NCI-H2171 treated with DMSO at 0.1 percent for 48 hours (cell line): ENCODE results near the gene MAPKAP1.
"Not testable (repeated sequence)": the region's sequence is repeated elsewhere in the genome, so short reads cannot be mapped to it uniquely, and the experiment has no call there.

Experiments used
- DNase-seq: peaks from one replicate; lab custom pipeline; 2025; lab: John Stamatoyannopoulos, UW

Gene MAPKAP1

DNA sequence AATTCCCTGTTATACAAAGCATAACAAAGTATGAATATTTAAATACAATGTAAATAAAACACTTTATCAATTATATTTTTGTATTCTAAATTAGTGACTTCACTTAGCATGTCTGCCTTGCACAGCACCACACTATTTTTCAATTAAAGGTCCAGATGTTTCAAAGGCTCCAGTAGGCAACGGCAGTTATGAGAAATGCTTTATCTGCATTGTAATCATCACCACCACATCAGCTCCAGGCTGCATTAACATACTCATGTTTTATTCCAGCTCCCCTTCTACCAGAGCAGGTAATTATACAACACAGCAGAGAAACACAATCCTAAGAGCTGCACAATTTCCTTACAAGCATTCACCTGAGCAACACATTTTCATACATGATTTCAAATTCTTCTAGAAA, 102.8 kb downstream of the MAPKAP1 start:
- DNase-seq, result peak; percentile 4

DNA sequence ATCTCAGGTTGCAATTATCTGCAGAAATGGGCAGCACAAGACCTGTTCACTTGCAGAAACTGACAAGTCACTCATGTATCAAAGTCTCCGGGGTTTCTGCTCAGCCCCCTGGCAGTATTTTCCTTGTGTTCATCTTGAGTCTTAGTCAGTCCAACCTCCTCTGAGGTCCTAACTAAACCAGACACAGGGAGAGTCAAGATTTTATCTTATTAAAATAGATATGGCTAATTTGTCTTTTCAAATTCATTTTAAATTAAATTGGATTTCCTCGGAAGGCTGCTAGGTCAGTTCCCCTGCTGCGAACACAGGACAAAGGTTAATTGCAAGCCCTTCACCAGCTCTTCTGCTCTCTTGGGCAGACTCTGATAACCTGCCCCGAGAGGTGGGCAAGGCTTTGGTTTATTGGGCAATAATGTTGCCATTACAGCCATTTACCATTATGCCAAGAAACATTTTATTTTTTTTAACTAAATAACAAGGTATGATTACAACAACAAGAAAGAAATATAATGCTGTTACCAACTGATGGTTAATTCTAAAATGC, 103.5 kb downstream of the MAPKAP1 start:
- DNase-seq, result no peak

DNA sequence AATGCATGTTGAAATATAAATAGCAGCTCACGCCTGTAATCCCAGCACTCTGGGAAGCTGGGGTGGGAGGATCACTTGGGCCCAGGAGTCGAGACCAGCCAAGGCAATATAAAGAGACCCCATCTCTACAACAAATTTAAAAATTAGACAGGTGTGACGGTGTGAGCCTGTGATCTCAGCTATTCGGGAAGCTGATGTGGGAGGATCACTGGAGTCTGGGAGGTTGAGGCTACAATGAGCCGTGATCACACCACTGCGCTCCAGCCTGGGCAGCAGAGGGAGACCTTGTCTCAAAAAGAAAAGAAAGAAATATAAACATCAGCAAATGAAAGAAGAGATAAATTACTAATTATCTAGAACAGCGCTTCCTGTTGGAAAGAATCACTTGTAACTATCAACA, 105.0 kb downstream of the MAPKAP1 start:
- DNase-seq, result no peak

DNA sequence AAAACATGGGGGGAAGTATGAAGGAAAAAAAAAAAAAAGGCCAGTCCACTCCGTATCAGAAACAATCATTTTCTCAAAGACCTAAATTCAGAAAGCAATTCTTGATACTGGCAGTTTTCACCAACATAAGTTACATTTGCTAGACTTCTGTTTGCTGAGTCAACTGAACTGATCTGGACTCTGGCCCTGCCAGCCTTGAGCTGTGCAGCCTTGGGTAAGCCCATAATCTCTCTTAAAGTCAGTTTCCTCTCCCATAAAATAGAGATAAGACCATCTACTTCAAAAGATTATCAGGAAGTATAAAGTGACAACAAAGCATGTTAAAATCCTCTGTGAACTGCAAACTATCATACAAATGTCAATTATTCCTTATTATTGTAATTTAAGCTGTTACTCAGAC, 106.8 kb downstream of the MAPKAP1 start:
- DNase-seq, result no peak

DNA sequence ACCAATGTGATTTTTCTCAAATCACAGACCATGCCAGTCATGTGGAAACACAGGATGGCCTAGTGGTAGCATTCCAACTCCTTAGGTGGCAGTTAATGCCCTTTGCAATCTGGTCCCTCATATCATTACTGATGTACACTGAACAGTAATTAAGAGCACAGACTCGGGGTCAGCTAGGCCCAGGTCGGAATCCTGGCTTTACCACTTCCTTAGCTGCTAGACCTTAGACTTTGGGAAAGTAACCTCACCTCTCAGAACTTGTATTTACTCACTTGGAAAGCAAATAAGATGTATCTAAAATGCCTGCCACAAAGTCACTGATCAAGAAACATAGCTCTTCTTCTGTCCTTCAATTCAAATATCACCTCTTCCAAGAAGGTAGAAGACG, 112.8 kb downstream of the MAPKAP1 start:
- DNase-seq, result no peak

DNA sequence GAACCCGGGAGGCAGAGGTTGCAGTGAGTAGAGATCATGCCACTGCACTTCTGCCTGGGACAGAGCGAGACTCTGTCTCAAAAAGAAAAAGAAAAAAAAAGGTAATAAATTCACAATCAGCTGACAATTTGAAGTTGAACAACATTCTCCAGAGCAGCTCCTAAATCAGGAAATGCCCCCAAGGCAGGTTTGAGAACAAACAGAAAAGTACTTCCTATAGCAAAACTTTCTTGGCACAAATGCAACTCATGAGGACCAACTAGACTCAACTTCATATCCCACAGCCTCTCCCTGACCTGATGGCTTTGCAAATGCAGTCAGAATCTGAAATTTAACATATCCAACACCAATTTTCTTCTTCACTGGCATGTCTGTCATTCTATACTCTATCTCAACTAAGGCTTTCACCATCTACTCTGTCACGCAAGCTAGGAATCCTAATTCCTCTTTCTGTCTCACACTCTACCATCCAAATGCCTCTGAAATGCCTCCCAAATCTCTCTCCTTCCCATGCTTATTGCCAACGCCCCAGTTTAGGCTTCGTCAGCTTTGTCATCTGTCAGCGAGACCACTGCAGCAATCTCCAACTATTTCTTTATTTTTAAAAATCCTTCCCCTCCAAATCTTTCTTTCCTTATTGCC, 113.3 kb downstream of the MAPKAP1 start:
- no peak for DNase-seq

DNA sequence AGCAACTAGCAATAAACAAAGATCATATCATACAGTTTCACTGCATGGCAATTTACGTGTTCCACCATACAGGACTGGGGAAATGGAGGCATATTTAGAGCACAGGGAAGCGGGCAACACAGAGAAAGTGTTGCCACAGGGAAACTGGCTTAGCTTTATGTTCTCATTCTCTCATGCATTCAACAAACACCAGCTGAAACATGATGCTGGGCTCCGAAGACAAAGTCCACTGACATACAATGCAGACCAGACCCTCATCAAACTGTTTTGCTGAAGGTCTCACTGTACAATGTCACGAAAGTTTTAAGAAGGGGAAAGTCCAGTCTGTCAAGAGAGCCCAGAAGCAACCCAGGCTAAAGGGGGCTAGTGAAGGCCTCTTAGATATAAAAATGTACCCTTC, 115.1 kb downstream of the MAPKAP1 start:
- DNase-seq, result no peak

DNA sequence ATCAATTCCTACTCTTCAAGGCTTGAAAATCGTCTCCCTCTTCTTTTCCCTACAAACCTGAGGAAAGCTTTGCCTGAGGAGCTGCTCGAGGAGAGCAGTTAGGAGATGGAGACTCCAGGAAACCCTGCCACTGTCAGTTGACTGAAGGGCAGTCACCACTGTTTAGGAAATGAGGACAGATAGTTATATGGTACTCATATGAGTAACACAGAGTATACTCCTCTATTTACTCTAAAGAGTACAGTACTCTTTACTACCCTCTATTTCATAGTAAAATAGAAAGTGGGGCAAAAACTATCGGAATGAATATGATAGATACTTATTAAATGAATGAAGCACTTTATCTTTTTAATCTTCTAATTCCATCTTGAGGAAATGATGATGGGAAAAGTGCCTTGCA, 115.8 kb downstream of the MAPKAP1 start:
- DNase-seq, result no peak

DNA sequence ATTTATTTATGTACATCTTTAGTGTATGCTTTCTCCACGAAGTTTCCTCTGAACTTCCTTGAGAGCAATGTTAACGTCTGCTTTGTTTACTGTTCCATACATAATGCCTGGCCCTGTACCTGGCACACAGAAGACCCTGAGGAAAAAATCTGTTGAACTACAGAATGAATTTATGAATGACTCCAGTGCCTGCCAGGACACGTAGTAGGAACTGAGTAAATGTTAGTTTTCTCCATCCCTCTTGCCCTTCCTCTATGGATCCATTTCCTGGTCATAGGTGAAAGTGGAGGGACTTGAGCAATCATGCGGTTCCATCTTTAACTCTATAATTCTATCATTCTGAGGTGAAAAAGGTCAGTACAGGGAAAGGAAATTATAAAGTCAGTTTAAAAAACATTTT, 117.7 kb downstream of the MAPKAP1 start:
- no peak for DNase-seq

DNA sequence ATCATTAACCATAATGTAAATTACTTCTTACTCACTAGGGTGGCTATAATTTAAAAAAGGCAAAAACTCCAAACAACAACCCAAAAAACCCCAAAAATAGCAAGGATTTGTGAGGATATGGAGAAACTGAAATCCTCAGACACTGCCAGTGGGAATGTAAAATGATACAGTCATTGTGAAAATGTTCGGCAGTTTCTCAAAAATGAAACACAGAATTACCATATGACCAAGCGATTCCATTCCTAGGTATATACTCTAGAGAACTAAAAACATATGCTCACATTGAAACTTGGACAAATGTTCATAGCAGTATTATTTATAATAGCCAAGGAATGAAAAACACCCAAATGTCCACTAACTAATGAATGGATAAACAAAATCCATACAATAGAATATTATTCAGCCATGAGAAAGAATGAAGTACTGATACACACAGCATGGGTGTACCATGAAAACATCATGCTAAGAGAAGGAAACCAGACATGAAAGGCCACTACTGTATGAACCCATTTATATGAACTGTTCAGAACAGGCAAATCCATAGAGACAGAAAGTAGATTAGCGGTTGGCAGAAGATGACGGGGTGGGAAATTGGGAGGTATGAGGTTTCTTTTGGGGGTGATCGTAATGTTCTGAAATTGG, 119.1 kb downstream of the MAPKAP1 start:
- no peak for DNase-seq

DNA sequence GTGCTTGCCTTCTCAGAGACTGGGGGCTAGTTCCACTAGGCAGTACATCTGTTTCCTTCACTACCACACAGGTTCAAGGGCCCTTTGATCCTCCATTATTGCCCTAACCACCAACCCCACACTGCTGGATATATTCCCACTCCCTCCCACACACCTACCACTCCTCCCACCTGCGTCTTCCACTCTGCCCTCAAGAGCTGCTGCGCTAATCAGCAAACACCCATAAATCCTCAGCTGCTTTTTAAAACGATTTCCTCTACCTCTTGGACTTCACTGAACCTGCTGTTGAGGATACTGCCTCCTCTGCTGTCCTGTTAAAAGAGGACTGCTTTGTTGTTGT, 120.9 kb downstream of the MAPKAP1 start:
- no peak for DNase-seq

DNA sequence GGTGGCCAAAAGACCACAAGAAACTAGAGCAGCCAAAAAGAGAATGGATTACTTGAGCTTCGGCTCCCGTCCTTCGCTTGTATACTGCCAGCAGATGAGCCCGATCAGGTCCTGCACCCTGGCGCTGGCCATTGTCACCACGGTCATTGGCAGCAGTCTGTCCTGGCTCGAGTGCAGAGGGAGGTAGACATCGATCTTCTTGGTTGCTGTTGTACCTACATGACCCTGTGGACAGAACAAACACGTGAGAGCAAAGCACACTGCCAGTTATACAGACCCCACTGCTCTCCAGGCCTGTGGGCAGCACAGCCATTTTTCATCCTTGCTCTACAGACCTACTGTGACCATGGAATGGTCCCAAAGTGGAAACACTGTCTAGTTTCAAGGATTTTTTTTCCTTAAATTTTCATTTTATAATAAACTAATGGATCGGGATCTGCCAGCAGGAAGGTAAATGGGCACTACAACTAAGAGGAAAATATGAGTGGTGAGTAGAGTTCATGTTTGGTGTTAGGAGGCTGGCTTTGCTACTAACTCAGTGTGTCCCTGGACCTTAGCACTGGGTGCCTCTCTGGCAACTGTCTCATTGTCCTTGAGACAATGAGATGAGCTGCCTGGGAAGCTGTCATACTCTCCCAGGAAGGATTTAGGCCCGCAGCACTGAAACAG, 121.4 kb downstream of the MAPKAP1 start:
- no peak for DNase-seq

DNA sequence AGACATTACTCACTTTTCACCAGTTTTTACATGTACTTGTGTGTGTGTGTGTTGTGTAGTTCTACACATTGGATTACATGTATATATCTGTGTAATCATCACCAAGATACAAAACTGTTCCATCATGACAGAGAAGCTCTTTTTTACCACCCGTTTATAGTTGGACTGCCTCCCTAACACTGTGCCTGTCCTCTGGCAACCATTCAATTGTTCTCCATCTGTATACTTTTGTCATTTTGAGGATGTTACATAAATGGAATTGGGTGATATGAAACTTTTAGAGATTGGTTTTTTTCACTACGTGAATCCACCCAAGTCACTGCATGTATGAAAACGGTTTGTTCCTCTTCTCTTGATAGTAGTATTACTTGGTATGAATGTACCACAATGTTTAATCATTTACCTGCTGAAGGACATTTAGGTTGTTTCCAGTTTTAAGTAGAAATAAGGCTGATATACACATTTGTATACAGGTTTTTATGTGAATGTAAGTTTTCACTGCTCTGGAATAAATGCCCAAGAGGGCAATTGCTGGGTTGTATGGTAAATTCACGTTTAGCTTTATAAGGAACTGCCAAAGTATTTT, 126.2 kb downstream of the MAPKAP1 start:
- DNase-seq, result no peak

DNA sequence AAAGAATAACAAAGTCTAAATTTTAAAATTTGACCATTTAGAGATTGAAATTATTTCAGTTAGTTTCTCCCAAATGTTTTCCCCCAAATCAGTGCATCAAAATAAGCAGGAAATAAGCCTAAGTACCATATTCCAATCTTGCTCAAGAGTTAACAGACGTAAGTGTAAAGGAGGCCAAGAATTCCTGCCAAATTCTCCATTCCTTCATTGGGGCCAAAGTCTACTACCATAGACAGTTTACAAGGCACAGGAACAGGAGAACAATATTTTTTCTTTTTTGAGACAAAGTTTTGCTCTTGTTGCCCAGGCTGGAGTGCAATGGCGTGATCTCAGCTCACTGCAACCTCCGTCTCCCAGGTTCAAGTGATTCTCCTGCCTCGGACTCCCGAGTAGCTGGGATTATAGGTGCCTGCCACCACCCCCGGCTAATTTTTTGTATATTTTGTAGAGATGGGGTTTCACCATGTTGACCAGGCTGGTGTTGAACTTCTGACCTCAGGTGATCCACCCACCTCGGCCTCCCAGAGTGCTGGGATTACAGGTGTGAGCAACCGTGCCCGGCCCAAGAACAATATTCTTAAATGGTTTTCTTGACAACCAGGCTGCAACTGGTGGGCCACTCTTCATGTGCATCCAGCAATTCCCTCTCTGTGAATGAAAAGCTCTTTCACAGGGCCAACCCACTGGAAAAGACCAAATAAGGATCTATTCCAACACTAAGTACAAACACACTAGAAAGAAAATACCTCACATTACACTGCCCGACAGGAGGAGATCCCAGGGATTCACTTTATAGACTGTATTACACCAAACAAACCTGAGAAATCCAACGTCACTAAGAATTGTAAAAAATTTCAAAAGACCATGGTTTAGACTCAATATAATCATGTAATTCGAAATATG, 127.7 kb downstream of the MAPKAP1 start:
- no peak for DNase-seq

DNA sequence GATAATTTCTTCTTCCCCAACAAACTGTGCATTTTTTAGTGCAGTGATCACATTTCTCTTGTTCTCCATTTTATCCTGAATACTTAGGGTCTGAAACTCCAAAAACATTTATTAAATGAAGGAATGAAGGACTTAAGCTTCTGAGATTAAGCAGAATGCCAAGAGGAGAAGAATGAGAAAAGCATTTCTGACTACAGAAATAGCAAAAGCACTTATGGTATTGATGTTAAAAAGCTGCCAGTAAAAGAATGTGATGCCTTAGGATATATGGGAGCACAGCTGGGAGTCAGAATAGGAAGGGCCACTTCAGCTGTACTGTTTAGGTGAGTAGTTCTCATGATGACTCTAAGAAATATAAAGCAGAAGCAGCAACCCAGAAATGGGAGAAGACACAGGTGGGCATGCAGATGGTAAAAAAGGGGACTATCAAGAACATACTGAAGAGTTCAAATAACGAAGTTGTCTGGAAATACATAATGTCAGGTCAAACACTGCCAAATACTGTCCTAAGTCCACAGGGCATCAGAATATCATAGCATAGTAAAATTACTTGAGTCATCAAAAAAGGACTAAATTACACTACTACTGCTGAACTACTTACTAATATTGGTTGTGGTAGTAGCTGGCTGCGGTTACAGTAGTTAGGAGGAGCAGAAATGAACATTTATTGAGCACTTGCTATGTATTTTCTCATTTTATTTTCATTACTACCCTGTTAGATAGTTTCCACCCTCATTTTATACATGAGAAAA, 132.7 kb downstream of the MAPKAP1 start:
- no peak for DNase-seq

DNA sequence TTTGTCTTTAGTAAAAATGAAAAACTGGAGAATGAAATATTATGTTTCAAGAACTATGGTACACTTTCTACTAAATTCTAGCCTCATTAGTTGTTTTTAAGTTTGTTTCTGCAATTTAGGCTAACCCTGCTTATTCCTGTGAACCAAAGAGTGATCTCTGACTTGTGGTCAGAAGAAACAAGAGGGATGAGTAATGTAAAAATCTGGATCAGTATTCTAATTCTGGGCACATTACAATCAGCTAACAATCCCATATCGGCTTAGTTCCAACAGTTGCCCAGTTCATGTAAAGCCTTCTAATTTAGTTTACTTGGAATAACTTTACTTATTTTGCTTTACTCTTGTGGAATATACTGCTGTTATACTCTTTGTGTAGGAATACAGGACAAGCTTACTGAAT, 134.5 kb downstream of the MAPKAP1 start:
- not testable (repeated sequence) for DNase-seq

DNA sequence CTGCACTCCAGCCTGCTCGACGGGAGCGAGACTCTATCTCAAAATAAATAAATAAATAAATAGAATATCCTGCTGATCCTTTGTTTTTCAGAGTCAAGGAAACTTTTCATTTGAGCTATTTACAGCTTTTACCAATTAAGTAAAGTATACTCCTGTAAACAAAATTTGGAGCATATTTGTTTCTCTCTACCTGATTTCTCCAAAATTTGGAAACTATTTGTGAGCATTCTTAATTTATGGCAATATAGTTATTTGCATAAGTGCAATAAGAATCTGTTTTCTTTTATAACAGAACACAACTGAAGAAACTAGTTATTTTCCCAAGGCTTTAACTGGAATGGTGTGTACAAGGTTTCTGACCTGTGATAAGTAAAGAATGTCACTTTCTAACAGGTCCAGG, 135.2 kb downstream of the MAPKAP1 start:
- not testable (repeated sequence) for DNase-seq

DNA sequence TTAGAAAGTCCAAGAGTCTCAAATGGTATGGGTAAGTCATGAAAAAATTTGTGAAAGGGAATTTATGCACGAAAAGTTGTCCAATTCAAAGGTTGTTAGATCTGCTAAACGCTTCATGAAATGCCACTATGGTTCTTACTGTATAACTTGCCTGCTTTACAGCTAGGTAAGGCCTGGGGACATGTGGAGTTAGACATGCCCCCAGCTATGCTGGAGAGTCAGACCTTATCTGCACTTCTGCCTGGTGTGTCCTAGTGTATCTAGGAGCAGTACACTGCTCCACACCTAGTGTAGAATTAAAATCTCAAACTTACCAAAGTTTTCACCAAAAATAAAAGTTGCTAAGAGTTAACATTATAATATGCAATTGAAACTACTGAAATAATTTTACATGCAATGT, 136.8 kb downstream of the MAPKAP1 start:
- DNase-seq, result no peak

DNA sequence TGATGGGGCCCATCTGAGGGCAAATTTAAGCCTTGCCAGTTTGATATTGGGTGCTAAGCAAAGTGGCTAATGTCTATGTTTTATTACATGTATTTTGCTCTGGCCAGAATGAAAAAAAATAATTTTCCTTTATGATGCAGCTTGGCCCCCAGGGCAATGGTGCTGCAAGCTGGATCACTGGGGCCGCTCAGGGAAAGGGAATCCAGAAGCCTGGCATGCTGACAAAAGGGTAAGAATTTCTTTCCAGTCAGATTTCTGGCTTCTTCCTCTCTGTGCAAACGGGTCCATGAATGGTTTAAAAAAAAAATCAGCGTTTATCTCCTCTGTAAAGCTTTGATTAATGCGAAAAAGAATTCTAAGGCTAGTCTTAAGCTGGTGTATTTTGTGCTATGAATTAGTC, 138.4 kb downstream of the MAPKAP1 start:
- no peak for DNase-seq

DNA sequence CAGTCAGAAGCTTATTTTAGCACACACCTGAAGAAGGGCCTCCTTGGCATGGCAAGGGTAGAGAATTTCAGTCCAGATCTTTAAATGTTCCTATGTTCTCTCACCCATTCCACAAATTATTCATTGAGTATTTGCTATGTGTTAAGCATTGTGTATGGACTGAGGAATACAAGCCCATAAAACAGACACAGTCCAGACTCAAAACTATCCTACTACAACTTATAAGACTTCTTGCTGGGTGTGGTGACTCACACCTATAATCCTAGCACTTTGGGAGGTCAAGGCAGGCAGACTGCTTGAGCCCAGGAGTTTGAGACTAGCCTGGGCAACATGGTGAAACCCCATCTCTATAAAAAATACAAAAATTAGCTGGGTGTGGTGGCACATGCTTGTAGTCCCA, 141.0 kb downstream of the MAPKAP1 start:
- DNase-seq, result not testable (repeated sequence)

DNA sequence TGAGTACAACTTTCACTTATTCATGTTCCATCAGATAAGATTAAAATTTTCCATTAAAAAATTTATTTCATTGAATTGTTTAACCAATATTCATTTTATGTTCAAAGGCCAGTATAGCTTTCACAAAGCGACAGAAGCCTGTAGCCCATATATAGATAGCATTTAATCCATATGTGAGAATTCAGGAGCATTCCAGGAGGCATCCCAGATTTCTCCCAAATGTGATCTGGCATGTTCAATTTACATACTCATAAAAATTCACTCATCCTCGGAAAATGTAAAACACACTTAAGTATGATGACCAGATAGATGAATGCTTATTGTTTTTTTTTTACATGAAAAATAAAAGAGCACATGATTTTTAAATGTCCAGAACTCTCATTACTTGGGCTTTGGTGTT, 141.9 kb downstream of the MAPKAP1 start:
- DNase-seq, result no peak
